Activated B cell treated with CpG ODN at 0.5 μM for 24 hours (primary cell): ENCODE results near the gene EXOSC9. TPM values are rescaled to one million over a fixed set of nuclear protein-coding genes. Genes with fewer than 3 reads are reported as not detected.

Experiments used
- ATAC-seq: fragments of 200-7000 bp; cut with Tn5 transposase; one replicate; pipeline ENCODE4 v1.10.0; 2021; ENCODE audit warnings: low read depth, mild to moderate bottlenecking, moderate library complexity
- CTCF ChIA-PET: fragments of 350-600 bp; sonication (Branson Sonifier 250); formaldehyde crosslinking; loops from one replicate; lab custom pipeline; 2021; ENCODE audit warnings: antibody characterized with exemption; lab: Charles Lee
- POLR2A ChIA-PET: fragments of 350-600 bp; sonication (Branson Sonifier 250); formaldehyde crosslinking; loops from one replicate; lab custom pipeline; 2021; ENCODE audit warnings: antibody characterized with exemption; lab: Charles Lee
- DNase-seq: peaks from one replicate; pipeline ENCODE4 v3.0.0; 2022
- H3K27ac Mint-ChIP-seq: one replicate; pipeline ENCODE4 v1.8.0; 2020; ENCODE audit warnings: mixed read lengths
- H3K27me3 Mint-ChIP-seq: one replicate; pipeline ENCODE4 v1.8.0; 2021; ENCODE audit warnings: mixed read lengths
- H3K36me3 Mint-ChIP-seq: one replicate; pipeline ENCODE4 v1.8.0; 2021; ENCODE audit warnings: low read depth, mixed read lengths
- H3K4me1 Mint-ChIP-seq: one replicate; pipeline ENCODE4 v1.8.0; 2021; ENCODE audit warnings: mixed read lengths
- H3K4me3 Mint-ChIP-seq: one replicate; pipeline ENCODE4 v1.8.0; 2020; ENCODE audit warnings: mild to moderate bottlenecking, mixed read lengths
- H3K9me3 Mint-ChIP-seq: one replicate; pipeline ENCODE4 v1.8.0; 2020; ENCODE audit warnings: mixed read lengths
- CTCF ChIP-seq: fragments of 200-600 bp; IDR thresholded peaks from one replicate; pipeline ENCODE4 v1.8.0; 2022; ENCODE audit warnings: antibody characterized with exemption, mild to moderate bottlenecking
- intact Hi-C: fragments of 100-400 bp; cut with micrococcal nuclease; formaldehyde crosslinking; loops from one replicate; pipeline ENCODE4 v1.15.1; 2024
- total RNA-seq: library from RNA; stranded (reverse); gene quantifications from 2 replicates; pipeline ENCODE4 v1.2.3, GENCODE V29; 2022

Gene EXOSC9
- total RNA-seq, 1 donor from 2014 or later = 37.5 TPM

GRCh38 chr4:121822796-121823504, 21.8 kb downstream of the EXOSC9 start:
- Mint-ChIP-seq H3K9me3 (no peaks in the 10 kb centered on the region), H3K36me3 (peaks cover 6% of the 10 kb centered on the region), H3K4me1 (peaks cover 17% of the 10 kb centered on the region), H3K27ac (no peak overlapping the region), H3K4me3 (peak overlapping the region; percentile 87), H3K27me3 (no peaks in the 10 kb centered on the region)
- ChIA-PET POLR2A (no interaction called here), CTCF (no interaction called here)
- DNase-seq (no peak), ATAC-seq (no peak)
- intact Hi-C loops = loop anchor here (1.0 to 5.0 kb wide), 2 partner anchors 22 to 1099 kb away; partner anchors contain the start of genes EXOSC9 and NUDT6
- TF ChIP-seq CTCF = no peak

- intact Hi-C loops = loop anchor here (1.0 to 5.0 kb wide), 6 partner anchors 22 to 1099 kb away; partner anchors contain the start of genes BBS12, BBS7, BLTP1 and EXOSC9
- DNase-seq = peak; percentile 86
- peak; percentile 99 for ATAC-seq
- peaks cover 2% of the 10 kb centered on the region for H3K36me3 Mint-ChIP-seq
- no peaks in the 10 kb centered on the region for H3K9me3 Mint-ChIP-seq
- ChIA-PET CTCF (no interaction called here), POLR2A (interaction anchor here (1.2 to 3.6 kb wide), 4 partner anchors 22 to 328 kb away, joined by 3 to 22 read pairs (median 6); partner anchors contain the start of genes BBS7 and EXOSC9)
- peak within 1 kb of the TSS; percentile 82 for H3K27ac Mint-ChIP-seq
- no peak for TF ChIP-seq CTCF
- H3K4me3 Mint-ChIP-seq = peak within 1 kb of the TSS; percentile 87
- H3K4me1 Mint-ChIP-seq = peaks cover 17% of the 10 kb centered on the region
- no peaks in the 10 kb centered on the region for H3K27me3 Mint-ChIP-seq
Measured at GRCh38 chr4:121823505-121824170, 22.5 kb downstream of the EXOSC9 start, which contains the start of gene CCNA2. CCNA2 (minus strand) TSS chr4:121823883; CDS start chr4:121823628, 255 bp downstream.

- no peaks in the 10 kb centered on the region for H3K9me3 Mint-ChIP-seq
- CTCF ChIA-PET = no interaction called here
- no peak for TF ChIP-seq CTCF
- DNase-seq (no peak), ATAC-seq (no peak)
- H3K36me3 Mint-ChIP-seq = peaks cover 2% of the 10 kb centered on the region
- intact Hi-C loops = loop anchor here (1.0 to 5.0 kb wide), 5 partner anchors 46 to 1098 kb away; partner anchors contain the start of genes BBS12, BBS7, BLTP1 and NUDT6
- H3K27me3 Mint-ChIP-seq = no peaks in the 10 kb centered on the region
- peaks cover 17% of the 10 kb centered on the region for H3K4me1 Mint-ChIP-seq
- peak overlapping the region; percentile 87 for H3K4me3 Mint-ChIP-seq
- POLR2A ChIA-PET = interaction anchor here (1.2 to 3.6 kb wide), 4 partner anchors 23 to 327 kb away, joined by 3 to 22 read pairs (median 6); partner anchors contain the start of genes BBS7 and EXOSC9
- peak overlapping the region; percentile 82 for H3K27ac Mint-ChIP-seq
Measured at GRCh38 chr4:121824171-121824527, 23.0 kb downstream of the EXOSC9 start.

- H3K9me3 Mint-ChIP-seq = no peaks in the 10 kb centered on the region
- ChIA-PET POLR2A (interaction anchor here (1.2 to 3.6 kb wide), 4 partner anchors 24 to 327 kb away, joined by 3 to 22 read pairs (median 6); partner anchors contain the start of genes BBS7 and EXOSC9), CTCF (no interaction called here)
- no peaks in the 10 kb centered on the region for H3K27me3 Mint-ChIP-seq
- no peak overlapping the region for H3K27ac Mint-ChIP-seq
- DNase-seq = no peak
- H3K4me3 Mint-ChIP-seq = no peak overlapping the region
- intact Hi-C loops = loop anchor here (1.0 to 5.0 kb wide), 5 partner anchors 45 to 1097 kb away; partner anchors contain the start of genes BBS12, BBS7, BLTP1 and NUDT6
- ATAC-seq = no peak
- TF ChIP-seq CTCF = no peak
- H3K36me3 Mint-ChIP-seq = peaks cover 2% of the 10 kb centered on the region
- peaks cover 17% of the 10 kb centered on the region for H3K4me1 Mint-ChIP-seq
Measured at GRCh38 chr4:121824950-121825349, 23.8 kb downstream of the EXOSC9 start.

GRCh38 chr4:121827853-121828252, 26.7 kb downstream of the EXOSC9 start:
- no peaks in the 10 kb centered on the region for H3K9me3 Mint-ChIP-seq
- DNase-seq (no peak), ATAC-seq (no peak)
- H3K36me3 Mint-ChIP-seq = peaks cover 13% of the 10 kb centered on the region
- CTCF ChIA-PET = no interaction called here
- no peak overlapping the region for H3K4me3 Mint-ChIP-seq
- peaks cover 11% of the 10 kb centered on the region for H3K4me1 Mint-ChIP-seq
- intact Hi-C loops = no loop called here
- POLR2A ChIA-PET = no interaction called here
- H3K27ac Mint-ChIP-seq = no peak overlapping the region
- no peaks in the 10 kb centered on the region for H3K27me3 Mint-ChIP-seq
- no peak for TF ChIP-seq CTCF
